Stimulated activated CD8-positive, alpha-beta memory T cell treated with anti-CD3 and anti-CD28 coated beads, Interleukin-12 subunit alpha, Interleukin-12 subunit beta, amount 100 ng/mL, for 4 hours (primary cell): Measurements from ENCODE around the gene MAP1S.
A peak's percentile ranks its signal among the peaks of the same experiment; 100 is the strongest.

ENCODE experiments used
- DNase-seq: peaks from one replicate; pipeline ENCODE4 v3.0.0-alpha.2; 2020; ENCODE audit warnings: low read depth

MAP1S gene

GRCh38 chr19:17688853-17689595, 30.3 kb upstream of the MAP1S start:
- DNase-seq = no peak

- DNase-seq = no peak
Observed at GRCh38 chr19:17692566-17692965, 26.7 kb upstream of the MAP1S start.

- DNase-seq = no peak
Observed at GRCh38 chr19:17695198-17695597, 24.1 kb upstream of the MAP1S start.

- peak; percentile 33 for DNase-seq
Observed at GRCh38 chr19:17703824-17704463, 15.3 kb upstream of the MAP1S start.

- no peak for DNase-seq
Observed at GRCh38 chr19:17706750-17707181, 12.5 kb upstream of the MAP1S start.

- DNase-seq = no peak
Observed at GRCh38 chr19:17711851-17712250, 7.4 kb upstream of the MAP1S start.

- DNase-seq = no peak
Observed at GRCh38 chr19:17716309-17716929, 2.9 kb upstream of the MAP1S start.

GRCh38 chr19:17718550-17718946, 732 bp upstream of the MAP1S start:
- DNase-seq = no peak

GRCh38 chr19:17719730-17720400, 585 bp downstream of the MAP1S start:
- DNase-seq = peak; percentile 41

GRCh38 chr19:17720440-17720839, 1.2 kb downstream of the MAP1S start:
- no peak for DNase-seq

GRCh38 chr19:17721111-17721628, 1.9 kb downstream of the MAP1S start:
- DNase-seq = no peak

GRCh38 chr19:17721821-17722220, 2.5 kb downstream of the MAP1S start:
- DNase-seq = no peak

GRCh38 chr19:17722655-17723240, 3.5 kb downstream of the MAP1S start:
- no peak for DNase-seq

- no peak for DNase-seq
Observed at GRCh38 chr19:17724655-17725054, 5.4 kb downstream of the MAP1S start.

- DNase-seq = no peak
Observed at GRCh38 chr19:17725422-17726078, 6.3 kb downstream of the MAP1S start.

- DNase-seq = no peak
Observed at GRCh38 chr19:17726136-17726741, 7.0 kb downstream of the MAP1S start.

GRCh38 chr19:17726964-17727773, 7.9 kb downstream of the MAP1S start:
- no peak for DNase-seq

GRCh38 chr19:17727843-17728242, 8.6 kb downstream of the MAP1S start:
- DNase-seq = no peak

GRCh38 chr19:17733127-17733526, 13.8 kb downstream of the MAP1S start:
- no peak for DNase-seq

GRCh38 chr19:17734146-17734545, 14.9 kb downstream of the MAP1S start:
- DNase-seq = no peak
